ENCODE results near the gene GGTLC2.
"Not testable (repeated sequence)": the region's sequence is repeated elsewhere in the genome, so short reads cannot be mapped to it uniquely, and the experiment has no call there.

The GGTLC2 gene

GRCh38 chr22:22638313-22638712 lies 6.1 kb upstream of the GGTLC2 start:
- H3K9me3 ChIP-seq (ENCODE audit: control insufficient read depth, low read length); H3K36me3 ChIP-seq (ENCODE audit: control insufficient read depth, insufficient read depth, low read length); H3K4me1 ChIP-seq (ENCODE audit: control insufficient read depth, insufficient read depth, low read length, poor library complexity, severe bottlenecking); H3K27ac ChIP-seq (ENCODE audit: low read depth, low read length, severe bottlenecking); H3K4me3 ChIP-seq (ENCODE audit: extremely low read depth, insufficient read depth, low read length, poor library complexity, severe bottlenecking): not testable (repeated sequence)
- no CpG with 5 or more reads among the region's 17 CpGs for WGBS, 2 experiments (ENCODE audit: insufficient coverage in 2 of 2)

- H3K36me3 ChIP-seq (ENCODE audit: control insufficient read depth, insufficient read depth, low read length); H3K9me3 ChIP-seq (ENCODE audit: control insufficient read depth, low read length); H3K4me3 ChIP-seq (ENCODE audit: extremely low read depth, insufficient read depth, low read length, poor library complexity, severe bottlenecking); H3K27ac ChIP-seq (ENCODE audit: low read depth, low read length, severe bottlenecking); H3K4me1 ChIP-seq (ENCODE audit: control insufficient read depth, insufficient read depth, low read length, poor library complexity, severe bottlenecking): not testable (repeated sequence)
- 84 to 98% methylated on average over 3 to 6 of the region's 10 CpGs for WGBS, 2 experiments (ENCODE audit: insufficient coverage in 2 of 2)
Measured at GRCh38 chr22:22642255-22642654, 2.2 kb upstream of the GGTLC2 start.

- H3K27ac ChIP-seq (ENCODE audit: low read depth, low read length, severe bottlenecking); H3K4me3 ChIP-seq (ENCODE audit: extremely low read depth, insufficient read depth, low read length, poor library complexity, severe bottlenecking); H3K36me3 ChIP-seq (ENCODE audit: control insufficient read depth, insufficient read depth, low read length); H3K9me3 ChIP-seq (ENCODE audit: control insufficient read depth, low read length); H3K4me1 ChIP-seq (ENCODE audit: control insufficient read depth, insufficient read depth, low read length, poor library complexity, severe bottlenecking): not testable (repeated sequence)
- WGBS, 2 experiments (ENCODE audit: insufficient coverage in 2 of 2): no CpG with 5 or more reads among the region's 4 CpGs
Measured at GRCh38 chr22:22645969-22646368, 1.6 kb downstream of the GGTLC2 start.

- H3K27ac ChIP-seq (ENCODE audit: low read depth, low read length, severe bottlenecking); H3K9me3 ChIP-seq (ENCODE audit: control insufficient read depth, low read length); H3K36me3 ChIP-seq (ENCODE audit: control insufficient read depth, insufficient read depth, low read length); H3K4me3 ChIP-seq (ENCODE audit: extremely low read depth, insufficient read depth, low read length, poor library complexity, severe bottlenecking); H3K4me1 ChIP-seq (ENCODE audit: control insufficient read depth, insufficient read depth, low read length, poor library complexity, severe bottlenecking): not testable (repeated sequence)
- WGBS, 2 experiments (ENCODE audit: insufficient coverage in 2 of 2): no CpG with 5 or more reads among the region's 12 CpGs
Measured at GRCh38 chr22:22647952-22648351, 3.5 kb downstream of the GGTLC2 start.

GRCh38 chr22:22648863-22649536 lies 4.6 kb downstream of the GGTLC2 start:
- not testable (repeated sequence) for H3K36me3 ChIP-seq (ENCODE audit: control insufficient read depth, insufficient read depth, low read length); H3K27ac ChIP-seq (ENCODE audit: low read depth, low read length, severe bottlenecking); H3K4me3 ChIP-seq (ENCODE audit: extremely low read depth, insufficient read depth, low read length, poor library complexity, severe bottlenecking); H3K9me3 ChIP-seq (ENCODE audit: control insufficient read depth, low read length); H3K4me1 ChIP-seq (ENCODE audit: control insufficient read depth, insufficient read depth, low read length, poor library complexity, severe bottlenecking)
- WGBS, 2 experiments (ENCODE audit: insufficient coverage in 2 of 2): 80 to 86% methylated on average over 1 to 2 of the region's 9 CpGs

GRCh38 chr22:22649761-22650160 lies 5.3 kb downstream of the GGTLC2 start:
- H3K4me3 ChIP-seq (ENCODE audit: extremely low read depth, insufficient read depth, low read length, poor library complexity, severe bottlenecking); H3K27ac ChIP-seq (ENCODE audit: low read depth, low read length, severe bottlenecking): not testable (repeated sequence)
- WGBS, 2 experiments (ENCODE audit: insufficient coverage in 2 of 2): no CpG with 5 or more reads among the region's 8 CpGs

GRCh38 chr22:22650398-22650797 lies 6.0 kb downstream of the GGTLC2 start:
- not testable (repeated sequence) for H3K4me3 ChIP-seq (ENCODE audit: extremely low read depth, insufficient read depth, low read length, poor library complexity, severe bottlenecking); H3K27ac ChIP-seq (ENCODE audit: low read depth, low read length, severe bottlenecking); H3K9me3 ChIP-seq (ENCODE audit: control insufficient read depth, low read length); H3K36me3 ChIP-seq (ENCODE audit: control insufficient read depth, insufficient read depth, low read length); H3K4me1 ChIP-seq (ENCODE audit: control insufficient read depth, insufficient read depth, low read length, poor library complexity, severe bottlenecking)
- no CpG with 5 or more reads among the region's 9 CpGs for WGBS, 2 experiments (ENCODE audit: insufficient coverage in 2 of 2)

More at GRCh38 chr22:22649761-22650160, 5.3 kb downstream of the GGTLC2 start:
- H3K9me3 ChIP-seq (ENCODE audit: control insufficient read depth, low read length); H3K4me1 ChIP-seq (ENCODE audit: control insufficient read depth, insufficient read depth, low read length, poor library complexity, severe bottlenecking); H3K36me3 ChIP-seq (ENCODE audit: control insufficient read depth, insufficient read depth, low read length): not testable (repeated sequence)

GRCh38 chr22:22650803-22651515 lies 6.5 kb downstream of the GGTLC2 start:
- H3K4me3 ChIP-seq (ENCODE audit: extremely low read depth, insufficient read depth, low read length, poor library complexity, severe bottlenecking); H3K4me1 ChIP-seq (ENCODE audit: control insufficient read depth, insufficient read depth, low read length, poor library complexity, severe bottlenecking); H3K27ac ChIP-seq (ENCODE audit: low read depth, low read length, severe bottlenecking); H3K36me3 ChIP-seq (ENCODE audit: control insufficient read depth, insufficient read depth, low read length); H3K9me3 ChIP-seq (ENCODE audit: control insufficient read depth, low read length): not testable (repeated sequence)
- no CpG with 5 or more reads among the region's 8 CpGs for WGBS, 2 experiments (ENCODE audit: insufficient coverage in 2 of 2)

GRCh38 chr22:22651593-22651992 lies 7.2 kb downstream of the GGTLC2 start:
- not testable (repeated sequence) for H3K4me1 ChIP-seq (ENCODE audit: control insufficient read depth, insufficient read depth, low read length, poor library complexity, severe bottlenecking); H3K4me3 ChIP-seq (ENCODE audit: extremely low read depth, insufficient read depth, low read length, poor library complexity, severe bottlenecking); H3K9me3 ChIP-seq (ENCODE audit: control insufficient read depth, low read length); H3K27ac ChIP-seq (ENCODE audit: low read depth, low read length, severe bottlenecking); H3K36me3 ChIP-seq (ENCODE audit: control insufficient read depth, insufficient read depth, low read length)
- no CpG with 5 or more reads among the region's 10 CpGs for WGBS, 2 experiments (ENCODE audit: insufficient coverage in 2 of 2)

GRCh38 chr22:22652102-22652501 lies 7.7 kb downstream of the GGTLC2 start:
- not testable (repeated sequence) for H3K4me1 ChIP-seq (ENCODE audit: control insufficient read depth, insufficient read depth, low read length, poor library complexity, severe bottlenecking); H3K27ac ChIP-seq (ENCODE audit: low read depth, low read length, severe bottlenecking); H3K9me3 ChIP-seq (ENCODE audit: control insufficient read depth, low read length); H3K36me3 ChIP-seq (ENCODE audit: control insufficient read depth, insufficient read depth, low read length); H3K4me3 ChIP-seq (ENCODE audit: extremely low read depth, insufficient read depth, low read length, poor library complexity, severe bottlenecking)
- WGBS, 2 experiments (ENCODE audit: insufficient coverage in 2 of 2): 87% methylated on average over 3 of the region's 12 CpGs; no CpG with 5 or more reads in 1 of the 2 experiments

GRCh38 chr22:22652573-22652972 lies 8.2 kb downstream of the GGTLC2 start:
- H3K4me1 ChIP-seq (ENCODE audit: control insufficient read depth, insufficient read depth, low read length, poor library complexity, severe bottlenecking); H3K9me3 ChIP-seq (ENCODE audit: control insufficient read depth, low read length); H3K36me3 ChIP-seq (ENCODE audit: control insufficient read depth, insufficient read depth, low read length); H3K4me3 ChIP-seq (ENCODE audit: extremely low read depth, insufficient read depth, low read length, poor library complexity, severe bottlenecking); H3K27ac ChIP-seq (ENCODE audit: low read depth, low read length, severe bottlenecking): not testable (repeated sequence)
- no CpG with 5 or more reads among the region's 6 CpGs for WGBS, 2 experiments (ENCODE audit: insufficient coverage in 2 of 2)

Measured in mesodermal cell (in vitro differentiated cells).